H9 (cell line): ENCODE measurements around the gene MTG1. TPM values are rescaled to one million over a fixed set of nuclear protein-coding genes. Genes with fewer than 3 reads are reported as not detected.

Source experiments
- DNase-seq: peaks from one replicate; pipeline ENCODE4 v3.0.0-alpha.2; 2017
- H2AFZ ChIP-seq: one replicate; pipeline ENCODE4 v1.6.1; 2013; ENCODE audit warnings: mild to moderate bottlenecking, low read length, control low read depth, moderate library complexity
- H2AK5ac ChIP-seq: 2 replicates; pipeline ENCODE4 v1.6.1; 2013; ENCODE audit warnings: low read length, control low read depth, mixed read lengths; ENCODE audit not compliant: insufficient read length
- H2BK120ac ChIP-seq: one replicate; pipeline ENCODE4 v1.6.1; 2013; ENCODE audit warnings: low read depth, mild to moderate bottlenecking, low read length, control low read depth, inconsistent platforms; ENCODE audit not compliant: poor library complexity, severe bottlenecking
- H2BK12ac ChIP-seq: 2 replicates; pipeline ENCODE4 v1.6.1; 2013; ENCODE audit warnings: low read length, control low read depth, mixed read lengths, low read depth; ENCODE audit not compliant: insufficient read length
- H2BK15ac ChIP-seq: 2 replicates; pipeline ENCODE4 v1.6.1; 2013; ENCODE audit warnings: low read depth, low read length, control low read depth
- H2BK20ac ChIP-seq: one replicate; pipeline ENCODE4 v1.6.1; 2013; ENCODE audit warnings: low read depth, mild to moderate bottlenecking, low read length, control low read depth, inconsistent platforms; ENCODE audit not compliant: poor library complexity, severe bottlenecking
- H2BK5ac ChIP-seq: 2 replicates; pipeline ENCODE4 v1.6.1; 2013; ENCODE audit warnings: low read length, control low read depth, mixed read lengths; ENCODE audit not compliant: insufficient read length
- H3K14ac ChIP-seq: 2 replicates; pipeline ENCODE4 v1.6.1; 2013; ENCODE audit warnings: low read length, control low read depth; ENCODE audit not compliant: insufficient read depth
- H3K18ac ChIP-seq: 2 replicates; pipeline ENCODE4 v1.6.1; 2013; ENCODE audit warnings: low read depth, mild to moderate bottlenecking, mixed read lengths, low read length, control low read depth; ENCODE audit not compliant: insufficient read length
- H3K23ac ChIP-seq: 2 replicates; pipeline ENCODE4 v1.6.1; 2013; ENCODE audit warnings: low read length, control low read depth, mixed read lengths, low read depth; ENCODE audit not compliant: insufficient read length
- H3K23me2 ChIP-seq: 2 replicates; pipeline ENCODE4 v1.6.1; 2013; ENCODE audit warnings: low read depth, mild to moderate bottlenecking, mixed read lengths, low read length, control low read depth; ENCODE audit not compliant: insufficient read length, poor library complexity, severe bottlenecking
- H3K27ac ChIP-seq: 2 replicates; pipeline ENCODE4 v1.5.1; 2013; ENCODE audit warnings: low read length, control low read depth, mixed read lengths, low read depth; ENCODE audit not compliant: insufficient read length
- H3K27me3 ChIP-seq: 2 replicates; pipeline ENCODE4 v1.6.1; 2013; ENCODE audit warnings: low read length, control low read depth, inconsistent platforms; ENCODE audit not compliant: insufficient read depth
- H3K4ac ChIP-seq: 2 replicates; pipeline ENCODE4 v1.6.1; 2013; ENCODE audit warnings: low read depth, mild to moderate bottlenecking, control low read depth, inconsistent platforms, low read length, moderate library complexity
- H3K4me1 ChIP-seq: 2 replicates; pipeline ENCODE4 v1.6.1; 2013; ENCODE audit warnings: low read length, control low read depth, inconsistent platforms; ENCODE audit not compliant: insufficient read depth
- H3K4me2 ChIP-seq: 2 replicates; pipeline ENCODE4 v1.6.1; 2013; ENCODE audit warnings: low read length, control low read depth, mixed read lengths; ENCODE audit not compliant: insufficient read length, insufficient read depth
- H3K56ac ChIP-seq: 2 replicates; pipeline ENCODE4 v1.6.1; 2013; ENCODE audit warnings: low read depth, mild to moderate bottlenecking, mixed read lengths, low read length, control low read depth; ENCODE audit not compliant: insufficient read length
- H3K79me1 ChIP-seq: 2 replicates; pipeline ENCODE4 v1.6.1; 2013; ENCODE audit warnings: low read depth, mild to moderate bottlenecking, moderate library complexity, low read length, control low read depth, inconsistent platforms; ENCODE audit not compliant: insufficient read depth, poor library complexity, severe bottlenecking
- H3K79me2 ChIP-seq: 2 replicates; pipeline ENCODE4 v1.6.1; 2013; ENCODE audit warnings: low read length, control low read depth, inconsistent platforms; ENCODE audit not compliant: insufficient read depth
- H3K9ac ChIP-seq: 2 replicates; pipeline ENCODE4 v1.6.1; 2013; ENCODE audit warnings: low read length, control low read depth, mixed read lengths; ENCODE audit not compliant: insufficient read length; ENCODE audit errors: extremely low read depth
- H3K9me3 ChIP-seq: one replicate; pipeline ENCODE4 v1.6.1; 2013; ENCODE audit warnings: low read depth, low read length, inconsistent platforms; ENCODE audit not compliant: control insufficient read depth
- H3T11ph ChIP-seq: one replicate; pipeline ENCODE4 v1.6.1; 2013; ENCODE audit warnings: mild to moderate bottlenecking, low read length, control low read depth, inconsistent platforms
- H4K20me1 ChIP-seq: one replicate; pipeline ENCODE4 v1.6.1; 2013; ENCODE audit not compliant: control insufficient read depth, insufficient read length, insufficient read depth
- H4K5ac ChIP-seq: 2 replicates; pipeline ENCODE4 v1.6.1; 2013; ENCODE audit warnings: low read depth, mild to moderate bottlenecking, mixed read lengths, low read length, control low read depth; ENCODE audit not compliant: insufficient read length
- H4K8ac ChIP-seq: replicated peaks from 2 replicates; pipeline ENCODE4 v1.6.1; 2013; ENCODE audit warnings: low read length, control low read depth, mixed read lengths, low read depth; ENCODE audit not compliant: insufficient read length
- H4K91ac ChIP-seq: 2 replicates; pipeline ENCODE4 v1.6.1; 2013; ENCODE audit warnings: low read depth, mild to moderate bottlenecking, moderate library complexity, mixed read lengths, low read length, control low read depth; ENCODE audit not compliant: insufficient read length
- H3K27ac Mint-ChIP-seq, 3 experiments: 2 replicates in 2 of 3; 3 replicates in 1 of 3; pipeline ENCODE4 v1.8.0; 2020 to 2021; ENCODE audit warnings: mixed read lengths in 3 of 3, mild to moderate bottlenecking in 1 of 3, moderate library complexity in 1 of 3
- H3K27me3 Mint-ChIP-seq: 2 replicates; pipeline ENCODE4 v1.8.0; 2021; ENCODE audit warnings: low read depth, mild to moderate bottlenecking, moderate library complexity, mixed read lengths
- H3K36me3 Mint-ChIP-seq, 3 experiments: 2 replicates in 2 of 3; 3 replicates in 1 of 3; pipeline ENCODE4 v1.8.0; 2020 to 2021; ENCODE audit warnings: low read depth in 3 of 3, mixed read lengths in 3 of 3; ENCODE audit not compliant: insufficient read depth in 1 of 3
- H3K4me1 Mint-ChIP-seq, 2 experiments: 2 replicates each; pipeline ENCODE4 v1.8.0; 2020; ENCODE audit warnings: mixed read lengths in 2 of 2
- H3K4me3 Mint-ChIP-seq, 2 experiments: 2 replicates in 1 of 2; 3 replicates in 1 of 2; pipeline ENCODE4 v1.8.0; 2020 to 2021; ENCODE audit warnings: mild to moderate bottlenecking in 2 of 2, mixed read lengths in 2 of 2, moderate library complexity in 1 of 2
- H3K9me3 Mint-ChIP-seq, 2 experiments: 2 replicates in 1 of 2; 3 replicates in 1 of 2; pipeline ENCODE4 v1.8.0; 2020; ENCODE audit warnings: mild to moderate bottlenecking in 2 of 2, mixed read lengths in 2 of 2, moderate library complexity in 1 of 2
- WGBS: extraction: QIAGEN DNeasy Blood & Tissue Kit; methylation state at CpG from one replicate; pipeline ENCODE4 v1.1.7; 2013; ENCODE audit warnings: missing lambda C conversion rate, low lambda C conversion rate, mixed read lengths; ENCODE audit not compliant: insufficient read length; ENCODE audit errors: extremely low coverage; 5-methylcytosine and 5-hydroxymethylcytosine counted together
- total RNA-seq: library from RNA; stranded (reverse); gene quantifications from 2 replicates; pipeline ENCODE4 v1.2.1, GENCODE V29; 2021
- TF ChIP-seq, protein P1 (sequence below): fragments of 200-600 bp; sonication (generic); conservative IDR thresholded peaks from 3 replicates; pipeline ENCODE4 v1.8.0; 2021; ENCODE audit warnings: antibody characterized with exemption, mild to moderate bottlenecking

Gene MTG1
- total RNA-seq, 1 experiment from 2014 or later: 65.3 TPM

DNA sequence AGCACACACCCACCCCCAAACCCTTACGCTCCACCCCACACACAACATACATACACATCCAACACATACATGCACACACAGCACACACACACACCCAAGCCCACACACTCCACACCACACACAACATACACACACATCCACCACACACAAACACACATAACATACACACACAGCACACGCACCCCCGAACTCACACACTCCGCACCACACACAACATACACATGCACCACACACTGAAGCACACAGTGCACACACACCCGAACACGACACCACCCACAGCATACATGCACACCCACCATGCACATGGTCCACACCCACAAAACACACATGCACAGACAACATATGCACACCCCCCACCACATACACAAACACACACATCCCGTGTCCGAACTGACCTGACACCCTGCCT is 44.8 kb upstream of the MTG1 start:
- no peak overlapping the region for H3K27ac ChIP-seq
- no peak overlapping the region for H3K4me2 ChIP-seq
- no peaks in the 10 kb centered on the region for H4K20me1 ChIP-seq
- WGBS: 100% methylated on average over 2 of the region's 8 CpGs
- DNase-seq: no peak
- no peak overlapping the region for H3K4ac ChIP-seq
- H4K8ac ChIP-seq: peak overlapping the region; percentile 23
- H3K23me2 ChIP-seq: no peaks in the 10 kb centered on the region
- Mint-ChIP-seq H3K27ac (no peak overlapping the region), H3K36me3 (no peaks in the 10 kb centered on the region; a peak in 1 of 7 replicates), H3K27me3 (peaks cover 20% of the 10 kb centered on the region), H3K4me3 (no peak overlapping the region; a peak in 1 of 5 replicates), H3K4me1 (peaks cover 4 to 28% of the 10 kb centered on the region in 2 experiments; a peak in 3 of 4 replicates), H3K9me3 (no peaks in the 10 kb centered on the region; a peak in 1 of 5 replicates)
- no peak overlapping the region for H4K5ac ChIP-seq
- H4K91ac ChIP-seq: no peak overlapping the region
- no peak overlapping the region for H2BK120ac ChIP-seq
- H3K27me3 ChIP-seq: no peaks in the 10 kb centered on the region; the same call in 1 of the 2 replicates
- TF ChIP-seq, protein P1, sequence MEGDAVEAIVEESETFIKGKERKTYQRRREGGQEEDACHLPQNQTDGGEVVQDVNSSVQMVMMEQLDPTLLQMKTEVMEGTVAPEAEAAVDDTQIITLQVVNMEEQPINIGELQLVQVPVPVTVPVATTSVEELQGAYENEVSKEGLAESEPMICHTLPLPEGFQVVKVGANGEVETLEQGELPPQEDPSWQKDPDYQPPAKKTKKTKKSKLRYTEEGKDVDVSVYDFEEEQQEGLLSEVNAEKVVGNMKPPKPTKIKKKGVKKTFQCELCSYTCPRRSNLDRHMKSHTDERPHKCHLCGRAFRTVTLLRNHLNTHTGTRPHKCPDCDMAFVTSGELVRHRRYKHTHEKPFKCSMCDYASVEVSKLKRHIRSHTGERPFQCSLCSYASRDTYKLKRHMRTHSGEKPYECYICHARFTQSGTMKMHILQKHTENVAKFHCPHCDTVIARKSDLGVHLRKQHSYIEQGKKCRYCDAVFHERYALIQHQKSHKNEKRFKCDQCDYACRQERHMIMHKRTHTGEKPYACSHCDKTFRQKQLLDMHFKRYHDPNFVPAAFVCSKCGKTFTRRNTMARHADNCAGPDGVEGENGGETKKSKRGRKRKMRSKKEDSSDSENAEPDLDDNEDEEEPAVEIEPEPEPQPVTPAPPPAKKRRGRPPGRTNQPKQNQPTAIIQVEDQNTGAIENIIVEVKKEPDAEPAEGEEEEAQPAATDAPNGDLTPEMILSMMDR: no peak
- H2AK5ac ChIP-seq: no peak overlapping the region
- H3K14ac ChIP-seq: no peak overlapping the region
- H3T11ph ChIP-seq: no peak overlapping the region
- no peak overlapping the region for H2BK20ac ChIP-seq
- no peak overlapping the region for H2BK12ac ChIP-seq
- H3K9me3 ChIP-seq: no peaks in the 10 kb centered on the region
- no peak overlapping the region for H2AFZ ChIP-seq
- H3K23ac ChIP-seq: no peak overlapping the region
- no peak overlapping the region for H3K56ac ChIP-seq
- H3K18ac ChIP-seq: no peak overlapping the region
- no peak overlapping the region for H2BK5ac ChIP-seq
- H3K79me1 ChIP-seq: no peaks in the 10 kb centered on the region
- H3K79me2 ChIP-seq: no peaks in the 10 kb centered on the region
- H2BK15ac ChIP-seq: no peak overlapping the region
- no peaks in the 10 kb centered on the region for H3K4me1 ChIP-seq
- H3K9ac ChIP-seq: no peak overlapping the region
